HG03565 (cell line): Measurements from ENCODE around the gene TBC1D23.
"Not testable (repeated sequence)": the region's sequence is repeated elsewhere in the genome, so short reads cannot be mapped to it uniquely, and the experiment has no call there.

ENCODE experiments used
- ATAC-seq: cut with Tn5 transposase; IDR thresholded peaks from one replicate; pipeline ENCODE4 v1.9.1; 2021; ENCODE audit warnings: mild to moderate bottlenecking, moderate library complexity; ENCODE audit not compliant: unreplicated experiment

TBC1D23 gene

GRCh38 chr3:100254168-100254777, 6.5 kb upstream of the TBC1D23 start:
- ATAC-seq, result peak; percentile 60

GRCh38 chr3:100256731-100257151, 4.1 kb upstream of the TBC1D23 start:
- ATAC-seq, result no peak

GRCh38 chr3:100257586-100257985, 3.2 kb upstream of the TBC1D23 start:
- ATAC-seq, result no peak

- ATAC-seq, result no peak
Measured at GRCh38 chr3:100260081-100260684, 609 bp upstream of the TBC1D23 start.

GRCh38 chr3:100261485-100261903, 702 bp downstream of the TBC1D23 start:
- ATAC-seq, result no peak

- not testable (repeated sequence) for ATAC-seq
Measured at GRCh38 chr3:100262925-100263324, 2.1 kb downstream of the TBC1D23 start.

- ATAC-seq, result no peak
Measured at GRCh38 chr3:100263583-100263982, 2.8 kb downstream of the TBC1D23 start.

- ATAC-seq, result no peak
Measured at GRCh38 chr3:100264242-100264641, 3.5 kb downstream of the TBC1D23 start.

- ATAC-seq, result no peak
Measured at GRCh38 chr3:100265016-100265415, 4.2 kb downstream of the TBC1D23 start.

GRCh38 chr3:100266531-100266930, 5.7 kb downstream of the TBC1D23 start:
- ATAC-seq, result no peak

- no peak for ATAC-seq
Measured at GRCh38 chr3:100268156-100268555, 7.4 kb downstream of the TBC1D23 start.

GRCh38 chr3:100269001-100269400, 8.2 kb downstream of the TBC1D23 start:
- no peak for ATAC-seq

GRCh38 chr3:100269410-100270214, 8.8 kb downstream of the TBC1D23 start:
- no peak for ATAC-seq

- ATAC-seq, result no peak
Measured at GRCh38 chr3:100270215-100270583, 9.4 kb downstream of the TBC1D23 start.

- ATAC-seq, result no peak
Measured at GRCh38 chr3:100271522-100271921, 10.7 kb downstream of the TBC1D23 start.

GRCh38 chr3:100272797-100273611, 12.2 kb downstream of the TBC1D23 start:
- not testable (repeated sequence) for ATAC-seq

GRCh38 chr3:100274361-100274760, 13.6 kb downstream of the TBC1D23 start:
- ATAC-seq, result no peak

GRCh38 chr3:100277255-100277800, 16.5 kb downstream of the TBC1D23 start:
- no peak for ATAC-seq

GRCh38 chr3:100278910-100279309, 18.1 kb downstream of the TBC1D23 start:
- ATAC-seq, result no peak

GRCh38 chr3:100288288-100288894, 27.6 kb downstream of the TBC1D23 start:
- no peak for ATAC-seq
